Neural cell (in vitro differentiated cells): Measurements from ENCODE around the gene TULP1.

Source experiments
- EZH2 ChIP-seq: fragments of 200-600, 300-800 bp; shearing (Covaris generic), sonication (generic); IDR thresholded peaks from 2 replicates; pipeline ENCODE4 v1.6.1; 2014; ENCODE audit warnings: antibody characterized with exemption, low read length, borderline replicate concordance, mild to moderate bottlenecking; ENCODE audit not compliant: insufficient read depth, poor library complexity, severe bottlenecking
- POLR2AphosphoS5 ChIP-seq: IDR thresholded peaks from 2 replicates; pipeline ENCODE4 v1.6.1; 2012
- RAD21 ChIP-seq: fragments of 450-650 bp; conservative IDR thresholded peaks from 2 replicates; pipeline ENCODE4 v1.6.1; 2014; ENCODE audit warnings: antibody characterized with exemption, mild to moderate bottlenecking, moderate library complexity
- TF ChIP-seq, protein P1 (sequence below): fragments of 450-650 bp; IDR thresholded peaks from 2 replicates; pipeline ENCODE4 v1.5.1; 2014; ENCODE audit warnings: antibody characterized with exemption, mild to moderate bottlenecking, moderate library complexity; ENCODE audit not compliant: poor library complexity, severe bottlenecking

DNA sequence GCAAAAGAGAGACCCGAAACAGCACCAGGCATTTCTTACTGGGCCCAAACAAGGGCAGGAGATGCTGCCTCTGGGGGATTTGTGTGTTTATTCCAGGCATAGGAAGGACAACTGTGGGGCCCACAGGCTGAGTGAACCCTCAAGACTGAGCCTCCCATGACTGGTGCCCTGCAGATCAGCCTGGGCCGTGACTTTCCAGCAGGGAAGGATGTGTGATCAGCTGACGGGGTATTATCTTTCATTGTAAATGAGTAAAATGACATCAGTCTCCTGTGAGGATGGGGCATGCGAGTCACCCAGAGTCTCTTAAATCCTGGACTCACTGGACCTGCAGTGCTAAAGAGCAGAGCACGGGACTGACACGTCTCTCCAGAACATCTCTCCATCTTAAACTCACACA is 11.9 kb downstream of the TULP1 start:
- TF ChIP-seq POLR2AphosphoS5: no peak
- TF ChIP-seq EZH2: no peak
- TF ChIP-seq, protein P1, sequence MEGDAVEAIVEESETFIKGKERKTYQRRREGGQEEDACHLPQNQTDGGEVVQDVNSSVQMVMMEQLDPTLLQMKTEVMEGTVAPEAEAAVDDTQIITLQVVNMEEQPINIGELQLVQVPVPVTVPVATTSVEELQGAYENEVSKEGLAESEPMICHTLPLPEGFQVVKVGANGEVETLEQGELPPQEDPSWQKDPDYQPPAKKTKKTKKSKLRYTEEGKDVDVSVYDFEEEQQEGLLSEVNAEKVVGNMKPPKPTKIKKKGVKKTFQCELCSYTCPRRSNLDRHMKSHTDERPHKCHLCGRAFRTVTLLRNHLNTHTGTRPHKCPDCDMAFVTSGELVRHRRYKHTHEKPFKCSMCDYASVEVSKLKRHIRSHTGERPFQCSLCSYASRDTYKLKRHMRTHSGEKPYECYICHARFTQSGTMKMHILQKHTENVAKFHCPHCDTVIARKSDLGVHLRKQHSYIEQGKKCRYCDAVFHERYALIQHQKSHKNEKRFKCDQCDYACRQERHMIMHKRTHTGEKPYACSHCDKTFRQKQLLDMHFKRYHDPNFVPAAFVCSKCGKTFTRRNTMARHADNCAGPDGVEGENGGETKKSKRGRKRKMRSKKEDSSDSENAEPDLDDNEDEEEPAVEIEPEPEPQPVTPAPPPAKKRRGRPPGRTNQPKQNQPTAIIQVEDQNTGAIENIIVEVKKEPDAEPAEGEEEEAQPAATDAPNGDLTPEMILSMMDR: no peak
- TF ChIP-seq RAD21: no peak
